Upper lobe of left lung (tissue), 4 donors: ENCODE results near the gene SUN1.

Source experiments
- POLR2A ChIP-seq, 4 donors: fragments of 450-650 bp; IDR thresholded peaks; one replicate each; pipeline ENCODE4 v1.5.1; 2016 to 2017; ENCODE audit warnings: antibody characterized with exemption in 4 of 4, mild to moderate bottlenecking in 2 of 4
- TF ChIP-seq, protein P1 (sequence below), 6 experiments: fragments of 450-650 bp in 4 of 6; fragments of 200-600 bp in 2 of 6; sonication (generic) in 2 of 6; IDR thresholded peaks; one replicate each; pipeline ENCODE4 v1.5.1; 2016 to 2019; ENCODE audit warnings: antibody characterized with exemption in 6 of 6

DNA sequence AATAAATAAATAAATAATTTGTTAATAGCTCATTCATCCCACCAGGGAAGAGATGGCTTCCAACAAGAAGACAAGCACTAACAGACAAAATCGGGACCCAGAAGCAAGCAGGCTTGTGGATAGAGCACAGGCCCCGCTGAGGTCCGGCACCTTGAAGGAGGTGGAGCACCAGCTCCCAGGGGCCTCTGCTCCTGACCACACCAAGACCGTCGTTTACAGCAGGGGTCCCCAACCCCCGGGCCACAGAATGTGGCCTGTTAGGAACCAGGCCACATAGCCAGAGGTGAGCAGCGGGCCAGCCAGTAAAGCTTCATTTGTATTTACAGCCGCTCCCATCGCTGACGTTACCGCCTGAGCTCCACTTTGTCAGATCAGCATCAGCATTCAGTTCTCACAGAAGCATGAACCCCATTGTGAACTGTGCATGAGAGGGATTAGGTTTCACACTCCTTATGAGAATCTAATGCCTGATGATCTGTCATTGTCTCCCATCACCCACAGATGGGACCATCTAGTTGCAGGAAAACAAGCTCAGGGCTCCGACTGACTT is 33.3 kb upstream of the SUN1 start:
- TF ChIP-seq, protein P1, sequence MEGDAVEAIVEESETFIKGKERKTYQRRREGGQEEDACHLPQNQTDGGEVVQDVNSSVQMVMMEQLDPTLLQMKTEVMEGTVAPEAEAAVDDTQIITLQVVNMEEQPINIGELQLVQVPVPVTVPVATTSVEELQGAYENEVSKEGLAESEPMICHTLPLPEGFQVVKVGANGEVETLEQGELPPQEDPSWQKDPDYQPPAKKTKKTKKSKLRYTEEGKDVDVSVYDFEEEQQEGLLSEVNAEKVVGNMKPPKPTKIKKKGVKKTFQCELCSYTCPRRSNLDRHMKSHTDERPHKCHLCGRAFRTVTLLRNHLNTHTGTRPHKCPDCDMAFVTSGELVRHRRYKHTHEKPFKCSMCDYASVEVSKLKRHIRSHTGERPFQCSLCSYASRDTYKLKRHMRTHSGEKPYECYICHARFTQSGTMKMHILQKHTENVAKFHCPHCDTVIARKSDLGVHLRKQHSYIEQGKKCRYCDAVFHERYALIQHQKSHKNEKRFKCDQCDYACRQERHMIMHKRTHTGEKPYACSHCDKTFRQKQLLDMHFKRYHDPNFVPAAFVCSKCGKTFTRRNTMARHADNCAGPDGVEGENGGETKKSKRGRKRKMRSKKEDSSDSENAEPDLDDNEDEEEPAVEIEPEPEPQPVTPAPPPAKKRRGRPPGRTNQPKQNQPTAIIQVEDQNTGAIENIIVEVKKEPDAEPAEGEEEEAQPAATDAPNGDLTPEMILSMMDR (IDR thresholded peaks at IDR 0.05), result no peak
- no peak for TF ChIP-seq POLR2A (IDR thresholded peaks at IDR 0.05)
